Spleen (tissue), 11 donors: Measurements from ENCODE around the gene ITPR1. TPM values are rescaled to one million over a fixed set of nuclear protein-coding genes. Genes with fewer than 3 reads are reported as not detected.

Experiments
- DNase-seq: peaks from one replicate; pipeline ENCODE4 v3.0.0-alpha.2; 2020
- H3K27ac ChIP-seq, 8 donors: fragments of 200-600 bp; sonication (generic) in 7 of 8; 1 replicate in 4 of 8; 2 replicates in 4 of 8; pipeline versions ENCODE4 v1.5.0 to v1.8.0; 2016 to 2021; ENCODE audit warnings: inconsistent platforms in 4 of 8, mild to moderate bottlenecking in 4 of 8, moderate library complexity in 1 of 8
- H3K27me3 ChIP-seq, 7 donors: fragments of 200-600 bp; sonication (generic) in 6 of 7; replicated peaks in 1 of 7; 1 replicate in 4 of 7; 2 replicates in 3 of 7; pipeline versions ENCODE4 v1.5.0 to v1.8.0; 2016 to 2021; ENCODE audit warnings: inconsistent platforms in 3 of 7, mild to moderate bottlenecking in 1 of 7
- H3K36me3 ChIP-seq, 6 donors: fragments of 200-600 bp; sonication (generic) in 5 of 6; 1 replicate in 4 of 6; 2 replicates in 2 of 6; pipeline versions ENCODE4 v1.5.0 to v1.8.0; 2016 to 2021; ENCODE audit warnings: inconsistent platforms in 2 of 6
- H3K4me1 ChIP-seq, 6 donors: fragments of 200-600 bp; sonication (generic) in 5 of 6; 1 replicate in 3 of 6; 2 replicates in 3 of 6; pipeline versions ENCODE4 v1.5.0 to v1.8.0; 2016 to 2021; ENCODE audit warnings: inconsistent platforms in 3 of 6
- H3K4me3 ChIP-seq, 8 donors: fragments of 200-600 bp; sonication (generic) in 7 of 8; 1 replicate in 4 of 8; 2 replicates in 4 of 8; pipeline versions ENCODE4 v1.5.0 to v1.8.0; 2016 to 2021; ENCODE audit warnings: inconsistent platforms in 4 of 8, mild to moderate bottlenecking in 4 of 8, moderate library complexity in 2 of 8
- H3K9me3 ChIP-seq, 8 donors: fragments of 200-600 bp; sonication (generic) in 7 of 8; 1 replicate in 4 of 8; 2 replicates in 4 of 8; pipeline versions ENCODE4 v1.5.0 to v1.8.0; 2016 to 2021; ENCODE audit warnings: inconsistent platforms in 4 of 8
- CTCF ChIP-seq, 11 experiments: fragments of 200-600 bp in 7 of 11; fragments of 450-650 bp in 4 of 11; sonication (generic) in 4 of 11; IDR thresholded peaks in 8 of 11; conservative IDR thresholded peaks in 3 of 11; 1 replicate in 7 of 11; 2 replicates in 4 of 11; pipeline versions ENCODE4 v1.4.0 to v1.8.0; 2016 to 2021; ENCODE audit warnings: antibody characterized with exemption in 11 of 11, inconsistent platforms in 4 of 11, mild to moderate bottlenecking in 1 of 11
- POLR2A ChIP-seq, 3 donors: fragments of 450-650 bp; IDR thresholded peaks; one replicate each; pipeline ENCODE4 v1.5.1; 2017; ENCODE audit warnings: antibody characterized with exemption in 3 of 3, mild to moderate bottlenecking in 1 of 3
- POLR2AphosphoS5 ChIP-seq, 3 donors: sonication (generic); formaldehyde crosslinking; IDR thresholded peaks; one replicate each; pipeline ENCODE4 v1.5.1; 2017; ENCODE audit warnings: antibody characterized with exemption in 3 of 3
- WGBS, 5 donors: extraction: QIAGEN DNeasy Blood & Tissue Kit in 3 of 5; methylation state at CpG; one replicate each; pipeline versions ENCODE4 v1.1.5 to v1.1.7; 2013 to 2018; 5-methylcytosine and 5-hydroxymethylcytosine counted together
- intact Hi-C: fragments of 100-400 bp; cut with DNase I; formaldehyde crosslinking; loops from one replicate; pipeline ENCODE4 v1.15.0; 2023; ENCODE audit warnings: low total_unique reads
- polyA plus RNA-seq, 3 donors: library from polyadenylated mRNA; stranded (reverse); fragments of 200-250 nt; gene quantifications; one replicate each; pipeline ENCODE4 v1.2.1, GENCODE V29; 2013
- total RNA-seq, 7 donors: library from RNA; depleted of rRNA in 3 of 7; stranded (reverse); fragments of >200 nt in 3 of 7; fragmentation: NEBNext Ultra II Directional in 4 of 7; extraction: Animal tissue kit (Norgen Biotek cat#: 25700) in 4 of 7; gene quantifications; one replicate each; pipeline versions ENCODE4 v1.1.0 to v1.2.1, GENCODE V29; 2016 to 2021
- donor health status: healthy with polysubstance abuse.
- donor health status: DM: no; HTN: no; CAD: no; lungs with moderate emphysema.
- donor health status: DM: no; HTN: no; CAD: no.
- donor health status: Bipolar disorder and iron deficiency.
- donor health status: healthy.
- donor health status: DM: no; HTN: no; CAD: no.
- donor health status: DM: yes; HTN: yes; CAD: no.

The ITPR1 gene
- total and polyA plus RNA-seq, 10 donors: 17.5 to 194 (median 129) TPM

GRCh38 chr3:4772171-4772804, 279.1 kb downstream of the ITPR1 start:
- Histone ChIP-seq H3K27me3 (no peaks in the 10 kb centered on the region), H3K4me3 (no peak overlapping the region), H3K9me3 (no peaks in the 10 kb centered on the region), H3K27ac (peak overlapping the region; percentile 59 to 79 (median 70)), H3K4me1 (peaks cover 9 to 41% (median 21%) of the 10 kb centered on the region in 6 donors), H3K36me3 (peaks cover 0 to 100% (median 18%) of the 10 kb centered on the region in 6 donors)
- intact Hi-C loops: no loop called here
- no peak for DNase-seq
- TF ChIP-seq POLR2A (IDR thresholded peaks at IDR 0.05) (no peak), POLR2AphosphoS5 (IDR thresholded peaks at IDR 0.05) (peak in 1 of 3 donors; percentile 45)
- 34 to 53% (median 42%) methylated on average over 4 of the region's 4 CpGs for WGBS, 5 donors

DNA sequence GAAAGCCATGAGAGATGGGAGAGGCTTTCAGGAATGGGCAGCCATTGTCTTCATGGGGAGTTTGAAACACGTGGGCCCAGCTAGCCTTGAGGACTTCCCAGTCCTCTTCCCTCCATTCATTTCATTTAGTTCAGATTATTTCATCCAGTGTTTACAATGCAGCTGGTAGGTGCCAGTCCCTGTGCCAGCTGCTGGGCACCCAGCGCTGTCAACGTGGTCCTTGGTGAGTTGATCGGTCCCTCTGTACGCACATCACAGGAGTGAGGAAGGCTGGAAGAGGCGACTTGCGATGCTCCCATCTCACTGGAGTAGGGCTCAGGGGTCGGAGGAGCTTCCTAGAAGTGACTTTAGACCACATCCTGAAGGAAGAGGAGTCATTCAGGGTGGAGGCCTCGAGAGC, 279.7 kb downstream of the ITPR1 start:
- peak overlapping the region; percentile 59 to 79 (median 70) for H3K27ac ChIP-seq
- no peak for DNase-seq
- H3K27me3 ChIP-seq: no peaks in the 10 kb centered on the region
- intact Hi-C loops: no loop called here
- H3K4me3 ChIP-seq: no peak overlapping the region
- peaks cover 9 to 41% (median 21%) of the 10 kb centered on the region in 6 donors for H3K4me1 ChIP-seq
- H3K9me3 ChIP-seq: no peaks in the 10 kb centered on the region
- peak in 1 of 3 donors; percentile 39 for TF ChIP-seq POLR2AphosphoS5 (IDR thresholded peaks at IDR 0.05)
- no peak for TF ChIP-seq CTCF (IDR thresholded peaks at IDR 0.05 in 8 of 11, conservative IDR thresholded peaks at IDR 0.05 in 3 of 11)
- peaks cover 0 to 100% (median 17%) of the 10 kb centered on the region in 6 donors for H3K36me3 ChIP-seq
- 72 to 82% (median 79%) methylated on average over 9 of the region's 9 CpGs for WGBS, 5 donors

- DNase-seq: no peak
- H3K27ac ChIP-seq: peak overlapping the region in 4 of 8 donors; percentile 69 to 79 (median 74)
- no peaks in the 10 kb centered on the region for H3K27me3 ChIP-seq
- no peak overlapping the region for H3K4me3 ChIP-seq
- H3K4me1 ChIP-seq: peaks cover 9 to 41% (median 21%) of the 10 kb centered on the region in 6 donors
- no peaks in the 10 kb centered on the region for H3K9me3 ChIP-seq
- WGBS, 5 donors: 81 to 96% (median 88%) methylated on average over 2 of the region's 2 CpGs
- intact Hi-C loops: no loop called here
- H3K36me3 ChIP-seq: peaks cover 0 to 100% (median 15%) of the 10 kb centered on the region in 6 donors
- no peak for TF ChIP-seq POLR2A (IDR thresholded peaks at IDR 0.05)
- TF ChIP-seq CTCF (IDR thresholded peaks at IDR 0.05 in 8 of 11, conservative IDR thresholded peaks at IDR 0.05 in 3 of 11): no peak
- no peak for TF ChIP-seq POLR2AphosphoS5 (IDR thresholded peaks at IDR 0.05)
Observed at GRCh38 chr3:4773583-4773982, 280.4 kb downstream of the ITPR1 start.

DNA sequence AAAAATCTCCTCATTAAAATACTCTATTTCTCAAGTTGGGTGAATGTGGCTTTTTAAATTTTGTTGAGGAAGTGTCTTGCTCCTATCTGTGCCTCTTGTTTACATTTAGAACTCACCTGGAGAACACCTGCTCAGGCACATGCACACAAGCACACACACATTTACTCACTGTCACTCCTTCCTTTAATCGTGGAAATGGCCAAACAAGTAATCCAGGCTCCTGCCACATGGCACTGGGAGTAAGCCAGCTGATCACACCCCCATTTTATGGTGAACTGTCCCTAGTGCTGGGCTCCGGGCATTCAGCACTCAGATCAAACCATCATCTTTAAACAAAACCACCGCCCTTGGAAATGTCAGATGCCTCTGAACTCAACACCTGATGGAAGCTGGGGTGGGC, 281.4 kb downstream of the ITPR1 start:
- H3K4me3 ChIP-seq: no peak overlapping the region
- DNase-seq: no peak
- H3K9me3 ChIP-seq: no peaks in the 10 kb centered on the region
- peaks cover 0 to 100% (median 16%) of the 10 kb centered on the region in 6 donors for H3K36me3 ChIP-seq
- H3K27me3 ChIP-seq: no peaks in the 10 kb centered on the region
- intact Hi-C loops: no loop called here
- H3K4me1 ChIP-seq: peaks cover 9 to 41% (median 21%) of the 10 kb centered on the region in 6 donors
- TF ChIP-seq POLR2A (IDR thresholded peaks at IDR 0.05) (no peak), CTCF (IDR thresholded peaks at IDR 0.05 in 8 of 11, conservative IDR thresholded peaks at IDR 0.05 in 3 of 11) (no peak)
- H3K27ac ChIP-seq: no peak overlapping the region
- 90 to 97% (median 93%) methylated on average over 3 of the region's 3 CpGs for WGBS, 5 donors
